Transverse colon (tissue), 4 donors: ENCODE measurements around the gene SLC35F5. TPM values are rescaled to one million over a fixed set of nuclear protein-coding genes. Genes with fewer than 3 reads are reported as not detected.
A peak's percentile ranks its signal among the peaks of the same experiment; 100 is the strongest.

Experiments used
- DNase-seq: peaks from one replicate; pipeline ENCODE4 v3.0.0-alpha.2; 2019
- H3K27ac ChIP-seq, 4 donors: fragments of 200-600 bp; sonication (generic); 2 replicates each; pipeline ENCODE4 v1.5.1; 2016 to 2018; ENCODE audit warnings: inconsistent platforms in 4 of 4
- H3K27me3 ChIP-seq: fragments of 200-600 bp; sonication (generic); 2 replicates; pipeline ENCODE4 v1.5.1; 2017; ENCODE audit warnings: inconsistent platforms
- H3K36me3 ChIP-seq, 4 donors: fragments of 200-600 bp; sonication (generic); 2 replicates each; pipeline ENCODE4 v1.5.1; 2017 to 2019; ENCODE audit warnings: inconsistent platforms in 4 of 4
- H3K4me1 ChIP-seq, 4 donors: fragments of 200-600 bp; sonication (generic); 2 replicates each; pipeline ENCODE4 v1.5.1; 2017 to 2020; ENCODE audit warnings: inconsistent platforms in 4 of 4
- H3K4me3 ChIP-seq, 4 donors: fragments of 200-600 bp; sonication (generic); 1 replicate in 1 of 4; 2 replicates in 3 of 4; pipeline versions ENCODE4 v1.5.1 to v1.6.1; 2017 to 2019; ENCODE audit warnings: inconsistent platforms in 4 of 4
- H3K9me3 ChIP-seq, 2 donors: fragments of 200-600 bp; sonication (generic); 2 replicates each; pipeline ENCODE4 v1.5.1; 2017 to 2019; ENCODE audit warnings: inconsistent platforms in 2 of 2
- CTCF ChIP-seq, 5 experiments: fragments of 200-600 bp in 3 of 5; fragments of 450-650 bp in 2 of 5; sonication (generic) in 3 of 5; IDR thresholded peaks; 1 replicate in 2 of 5; 2 replicates in 3 of 5; pipeline ENCODE4 v1.5.1; 2016 to 2017; ENCODE audit warnings: antibody characterized with exemption in 5 of 5, inconsistent platforms in 3 of 5, mild to moderate bottlenecking in 2 of 5, moderate library complexity in 1 of 5
- EP300 ChIP-seq: sonication (generic); formaldehyde crosslinking; IDR thresholded peaks from one replicate; pipeline ENCODE4 v1.6.1; 2017; ENCODE audit warnings: antibody characterized with exemption, low read depth
- POLR2A ChIP-seq: fragments of 450-650 bp; IDR thresholded peaks from one replicate; pipeline ENCODE4 v1.6.1; 2016; ENCODE audit warnings: antibody characterized with exemption, mild to moderate bottlenecking, moderate library complexity
- POLR2AphosphoS5 ChIP-seq, 3 donors: sonication (generic); formaldehyde crosslinking; IDR thresholded peaks; one replicate each; pipeline ENCODE4 v1.6.1; 2016; ENCODE audit warnings: antibody characterized with exemption in 3 of 3
- WGBS, 2 donors: methylation state at CpG; one replicate each; pipeline ENCODE4 v1.1.5; 2018; ENCODE audit warnings: low coverage in 1 of 2; 5-methylcytosine and 5-hydroxymethylcytosine counted together
- in situ Hi-C, 4 donors: fragments of 200-750 bp; cut with MboI; loops; one replicate each; pipeline versions ENCODE4 v1.15.0 to v1.15.1; 2017; ENCODE audit warnings: low sequenced_read_pairs in 3 of 4, low pct_ligation_motif_present in 1 of 4, low pct_unique_long_range_greater_than_20kb in 1 of 4
- intact Hi-C: fragments of 100-400 bp; cut with DNase I; formaldehyde crosslinking; loops from one replicate; pipeline ENCODE4 v1.15.1; 2023; ENCODE audit warnings: low total_unique reads
- total RNA-seq, 4 donors: library from RNA; depleted of rRNA; stranded (reverse); fragments of >200 nt; gene quantifications; one replicate each; pipeline ENCODE4 v1.1.0, GENCODE V29; 2016

SLC35F5 gene
- total RNA-seq, 4 donors from 2014 or later = 83.2 to 165 (median 128) TPM

GRCh38 chr2:113755035-113755834, 1.2 kb downstream of the SLC35F5 start:
- WGBS, 2 donors = 4 to 17% methylated on average over 8 to 15 of the region's 15 CpGs
- Histone ChIP-seq H3K27me3 (no peaks in the 10 kb centered on the region), H3K4me3 (peak overlapping the region; percentile 69 to 84 (median 84)), H3K36me3 (peaks cover 0 to 15% (median 6%) of the 10 kb centered on the region in 4 donors), H3K4me1 (peaks cover 6 to 28% (median 24%) of the 10 kb centered on the region in 4 donors), H3K27ac (peak overlapping the region; percentile 93 to 97 (median 94)), H3K9me3 (no peaks in the 10 kb centered on the region)
- in situ Hi-C loops = loop anchor here (5.0 to 25.0 kb wide), 5 partner anchors 130 to 782 kb away; no protein-coding TSS in a partner anchor
- TF ChIP-seq EP300 (no peak), POLR2AphosphoS5 (IDR thresholded peaks at IDR 0.05) (peak in 2 of 3 donors; percentile 37 to 56)
- intact Hi-C loops = loop anchor here (5.0 kb wide), 1 partner anchor 137 kb away; the partner anchor contains the start of gene ACTR3
- peak; percentile 11 for DNase-seq

- no peaks in the 10 kb centered on the region for H3K27me3 ChIP-seq
- H3K27ac ChIP-seq = peak overlapping the region in 1 of 4 donors; percentile 95
- H3K36me3 ChIP-seq = peaks cover 0 to 22% (median 8%) of the 10 kb centered on the region in 4 donors
- no peak for DNase-seq
- intact Hi-C loops (no loop called here), in situ Hi-C loops (loop anchor here in 3 of 4 donors (10.0 to 25.0 kb wide), 4 partner anchors 131 to 783 kb away; no protein-coding TSS in a partner anchor)
- H3K9me3 ChIP-seq = no peaks in the 10 kb centered on the region
- H3K4me3 ChIP-seq = peak overlapping the region in 1 of 4 donors; percentile 84
- peaks cover 6 to 27% (median 24%) of the 10 kb centered on the region in 4 donors for H3K4me1 ChIP-seq
- TF ChIP-seq EP300 = no peak
- TF ChIP-seq CTCF (IDR thresholded peaks at IDR 0.05) = no peak
- TF ChIP-seq POLR2A = no peak
- no peak for TF ChIP-seq POLR2AphosphoS5 (IDR thresholded peaks at IDR 0.05)
- 59 to 62% methylated on average over 5 to 8 of the region's 8 CpGs for WGBS, 2 donors
Observed at GRCh38 chr2:113754160-113754559, 2.3 kb downstream of the SLC35F5 start.

DNA sequence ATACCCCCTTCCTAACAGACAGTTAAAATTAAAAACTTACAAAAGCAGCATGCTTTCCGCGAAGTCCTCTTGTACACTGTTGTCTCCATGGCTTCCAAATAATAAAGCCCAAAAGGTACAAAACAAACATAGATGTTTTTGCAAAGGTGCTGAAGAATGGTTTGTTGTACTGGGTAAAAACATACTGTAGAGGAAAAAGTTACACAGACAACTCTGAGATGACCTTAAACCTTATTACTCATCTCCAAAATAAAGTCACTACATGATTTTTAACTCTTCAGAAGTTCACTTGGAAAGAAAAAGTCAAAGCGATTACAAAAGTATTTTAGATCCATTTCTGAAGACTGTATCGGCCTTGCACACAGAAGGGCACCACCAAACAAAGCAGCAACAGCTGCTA, 6.1 kb downstream of the SLC35F5 start:
- in situ Hi-C loops = loop anchor here in 3 of 4 donors (10.0 to 25.0 kb wide), 4 partner anchors 134 to 787 kb away; no protein-coding TSS in a partner anchor
- no peaks in the 10 kb centered on the region for H3K27me3 ChIP-seq
- H3K27ac ChIP-seq = no peak overlapping the region
- H3K4me1 ChIP-seq = peaks cover 6 to 18% (median 17%) of the 10 kb centered on the region in 4 donors
- H3K36me3 ChIP-seq = peaks cover 0 to 43% (median 21%) of the 10 kb centered on the region in 4 donors
- H3K9me3 ChIP-seq = no peaks in the 10 kb centered on the region
- DNase-seq = no peak
- TF ChIP-seq CTCF (IDR thresholded peaks at IDR 0.05) = no peak
- no peak for TF ChIP-seq EP300
- no peak for TF ChIP-seq POLR2AphosphoS5 (IDR thresholded peaks at IDR 0.05)
- no peak for TF ChIP-seq POLR2A
- WGBS, 2 donors = 94% methylated on average over 4 of the region's 4 CpGs
- intact Hi-C loops = no loop called here
- H3K4me3 ChIP-seq = no peak overlapping the region

- intact Hi-C loops = no loop called here
- Histone ChIP-seq H3K36me3 (peaks cover 0 to 67% (median 24%) of the 10 kb centered on the region in 4 donors), H3K27ac (no peak overlapping the region), H3K27me3 (no peaks in the 10 kb centered on the region), H3K4me1 (no peaks in the 10 kb centered on the region), H3K4me3 (no peak overlapping the region), H3K9me3 (no peaks in the 10 kb centered on the region)
- no peak for DNase-seq
- in situ Hi-C loops = no loop called here
- WGBS, 2 donors = 91 to 97% methylated on average over 1 of the region's 1 CpG
- TF ChIP-seq POLR2A = no peak
- TF ChIP-seq EP300 = no peak
- TF ChIP-seq POLR2AphosphoS5 (IDR thresholded peaks at IDR 0.05) = no peak
- TF ChIP-seq CTCF (IDR thresholded peaks at IDR 0.05) = no peak
Observed at GRCh38 chr2:113741091-113741490, 15.4 kb downstream of the SLC35F5 start.
